H9 (cell line): ENCODE results near the gene PARP2. TPM values are rescaled to one million over a fixed set of nuclear protein-coding genes. Genes with fewer than 3 reads are reported as not detected.

ENCODE experiments used
- DNase-seq: peaks from one replicate; pipeline ENCODE4 v3.0.0-alpha.2; 2017
- H2AFZ ChIP-seq: one replicate; pipeline ENCODE4 v1.6.1; 2013; ENCODE audit warnings: mild to moderate bottlenecking, low read length, control low read depth, moderate library complexity
- H2AK5ac ChIP-seq: 2 replicates; pipeline ENCODE4 v1.6.1; 2013; ENCODE audit warnings: low read length, control low read depth, mixed read lengths; ENCODE audit not compliant: insufficient read length
- H2BK120ac ChIP-seq: one replicate; pipeline ENCODE4 v1.6.1; 2013; ENCODE audit warnings: low read depth, mild to moderate bottlenecking, low read length, control low read depth, inconsistent platforms; ENCODE audit not compliant: poor library complexity, severe bottlenecking
- H2BK12ac ChIP-seq: 2 replicates; pipeline ENCODE4 v1.6.1; 2013; ENCODE audit warnings: low read length, control low read depth, mixed read lengths, low read depth; ENCODE audit not compliant: insufficient read length
- H2BK15ac ChIP-seq: 2 replicates; pipeline ENCODE4 v1.6.1; 2013; ENCODE audit warnings: low read depth, low read length, control low read depth
- H2BK20ac ChIP-seq: one replicate; pipeline ENCODE4 v1.6.1; 2013; ENCODE audit warnings: low read depth, mild to moderate bottlenecking, low read length, control low read depth, inconsistent platforms; ENCODE audit not compliant: poor library complexity, severe bottlenecking
- H2BK5ac ChIP-seq: 2 replicates; pipeline ENCODE4 v1.6.1; 2013; ENCODE audit warnings: low read length, control low read depth, mixed read lengths; ENCODE audit not compliant: insufficient read length
- H3K14ac ChIP-seq: 2 replicates; pipeline ENCODE4 v1.6.1; 2013; ENCODE audit warnings: low read length, control low read depth; ENCODE audit not compliant: insufficient read depth
- H3K18ac ChIP-seq: 2 replicates; pipeline ENCODE4 v1.6.1; 2013; ENCODE audit warnings: low read depth, mild to moderate bottlenecking, mixed read lengths, low read length, control low read depth; ENCODE audit not compliant: insufficient read length
- H3K23ac ChIP-seq: 2 replicates; pipeline ENCODE4 v1.6.1; 2013; ENCODE audit warnings: low read length, control low read depth, mixed read lengths, low read depth; ENCODE audit not compliant: insufficient read length
- H3K23me2 ChIP-seq: 2 replicates; pipeline ENCODE4 v1.6.1; 2013; ENCODE audit warnings: low read depth, mild to moderate bottlenecking, mixed read lengths, low read length, control low read depth; ENCODE audit not compliant: insufficient read length, poor library complexity, severe bottlenecking
- H3K27ac ChIP-seq: 2 replicates; pipeline ENCODE4 v1.5.1; 2013; ENCODE audit warnings: low read length, control low read depth, mixed read lengths, low read depth; ENCODE audit not compliant: insufficient read length
- H3K27me3 ChIP-seq: 2 replicates; pipeline ENCODE4 v1.6.1; 2013; ENCODE audit warnings: low read length, control low read depth, inconsistent platforms; ENCODE audit not compliant: insufficient read depth
- H3K4ac ChIP-seq: 2 replicates; pipeline ENCODE4 v1.6.1; 2013; ENCODE audit warnings: low read depth, mild to moderate bottlenecking, control low read depth, inconsistent platforms, low read length, moderate library complexity
- H3K4me1 ChIP-seq: 2 replicates; pipeline ENCODE4 v1.6.1; 2013; ENCODE audit warnings: low read length, control low read depth, inconsistent platforms; ENCODE audit not compliant: insufficient read depth
- H3K4me2 ChIP-seq: 2 replicates; pipeline ENCODE4 v1.6.1; 2013; ENCODE audit warnings: low read length, control low read depth, mixed read lengths; ENCODE audit not compliant: insufficient read length, insufficient read depth
- H3K56ac ChIP-seq: 2 replicates; pipeline ENCODE4 v1.6.1; 2013; ENCODE audit warnings: low read depth, mild to moderate bottlenecking, mixed read lengths, low read length, control low read depth; ENCODE audit not compliant: insufficient read length
- H3K79me1 ChIP-seq: 2 replicates; pipeline ENCODE4 v1.6.1; 2013; ENCODE audit warnings: low read depth, mild to moderate bottlenecking, moderate library complexity, low read length, control low read depth, inconsistent platforms; ENCODE audit not compliant: insufficient read depth, poor library complexity, severe bottlenecking
- H3K79me2 ChIP-seq: 2 replicates; pipeline ENCODE4 v1.6.1; 2013; ENCODE audit warnings: low read length, control low read depth, inconsistent platforms; ENCODE audit not compliant: insufficient read depth
- H3K9ac ChIP-seq: 2 replicates; pipeline ENCODE4 v1.6.1; 2013; ENCODE audit warnings: low read length, control low read depth, mixed read lengths; ENCODE audit not compliant: insufficient read length; ENCODE audit errors: extremely low read depth
- H3K9me3 ChIP-seq: one replicate; pipeline ENCODE4 v1.6.1; 2013; ENCODE audit warnings: low read depth, low read length, inconsistent platforms; ENCODE audit not compliant: control insufficient read depth
- H3T11ph ChIP-seq: one replicate; pipeline ENCODE4 v1.6.1; 2013; ENCODE audit warnings: mild to moderate bottlenecking, low read length, control low read depth, inconsistent platforms
- H4K20me1 ChIP-seq: one replicate; pipeline ENCODE4 v1.6.1; 2013; ENCODE audit not compliant: control insufficient read depth, insufficient read length, insufficient read depth
- H4K5ac ChIP-seq: 2 replicates; pipeline ENCODE4 v1.6.1; 2013; ENCODE audit warnings: low read depth, mild to moderate bottlenecking, mixed read lengths, low read length, control low read depth; ENCODE audit not compliant: insufficient read length
- H4K8ac ChIP-seq: replicated peaks from 2 replicates; pipeline ENCODE4 v1.6.1; 2013; ENCODE audit warnings: low read length, control low read depth, mixed read lengths, low read depth; ENCODE audit not compliant: insufficient read length
- H4K91ac ChIP-seq: 2 replicates; pipeline ENCODE4 v1.6.1; 2013; ENCODE audit warnings: low read depth, mild to moderate bottlenecking, moderate library complexity, mixed read lengths, low read length, control low read depth; ENCODE audit not compliant: insufficient read length
- H3K27ac Mint-ChIP-seq, 3 experiments: 2 replicates in 2 of 3; 3 replicates in 1 of 3; pipeline ENCODE4 v1.8.0; 2020 to 2021; ENCODE audit warnings: mixed read lengths in 3 of 3, mild to moderate bottlenecking in 1 of 3, moderate library complexity in 1 of 3
- H3K27me3 Mint-ChIP-seq: 2 replicates; pipeline ENCODE4 v1.8.0; 2021; ENCODE audit warnings: low read depth, mild to moderate bottlenecking, moderate library complexity, mixed read lengths
- H3K36me3 Mint-ChIP-seq, 3 experiments: 2 replicates in 2 of 3; 3 replicates in 1 of 3; pipeline ENCODE4 v1.8.0; 2020 to 2021; ENCODE audit warnings: low read depth in 3 of 3, mixed read lengths in 3 of 3; ENCODE audit not compliant: insufficient read depth in 1 of 3
- H3K4me1 Mint-ChIP-seq, 2 experiments: 2 replicates each; pipeline ENCODE4 v1.8.0; 2020; ENCODE audit warnings: mixed read lengths in 2 of 2
- H3K4me3 Mint-ChIP-seq, 2 experiments: 2 replicates in 1 of 2; 3 replicates in 1 of 2; pipeline ENCODE4 v1.8.0; 2020 to 2021; ENCODE audit warnings: mild to moderate bottlenecking in 2 of 2, mixed read lengths in 2 of 2, moderate library complexity in 1 of 2
- H3K9me3 Mint-ChIP-seq, 2 experiments: 2 replicates in 1 of 2; 3 replicates in 1 of 2; pipeline ENCODE4 v1.8.0; 2020; ENCODE audit warnings: mild to moderate bottlenecking in 2 of 2, mixed read lengths in 2 of 2, moderate library complexity in 1 of 2
- CTCF ChIP-seq: fragments of 200-600 bp; sonication (generic); conservative IDR thresholded peaks from 3 replicates; pipeline ENCODE4 v1.8.0; 2021; ENCODE audit warnings: antibody characterized with exemption, mild to moderate bottlenecking
- total RNA-seq: library from RNA; stranded (reverse); gene quantifications from 2 replicates; pipeline ENCODE4 v1.2.1, GENCODE V29; 2021

PARP2 gene
- total RNA-seq, 1 experiment from 2014 or later = 25.4 TPM

- no peak; the same call in 2 of the 3 replicates for TF ChIP-seq CTCF
- Histone ChIP-seq H3K56ac (no peak overlapping the region), H3K9ac (no peak overlapping the region), H2BK20ac (no peak overlapping the region), H4K20me1 (no peaks in the 10 kb centered on the region), H3K4me1 (no peaks in the 10 kb centered on the region), H3K14ac (no peak overlapping the region), H2AK5ac (no peak overlapping the region), H4K91ac (no peak overlapping the region), H3K27me3 (no peaks in the 10 kb centered on the region), H2BK5ac (no peak overlapping the region), H3K79me2 (no peaks in the 10 kb centered on the region), H2BK12ac (no peak overlapping the region), H2BK15ac (no peak overlapping the region), H2BK120ac (no peak overlapping the region), H3K79me1 (no peaks in the 10 kb centered on the region), H3K9me3 (no peaks in the 10 kb centered on the region), H3T11ph (no peak overlapping the region), H3K4ac (no peak overlapping the region), H4K5ac (no peak overlapping the region), H4K8ac (no peak overlapping the region), H3K23ac (no peak overlapping the region), H3K27ac (no peak overlapping the region), H3K18ac (no peak overlapping the region), H3K4me2 (no peak overlapping the region), H2AFZ (no peak overlapping the region), H3K23me2 (no peaks in the 10 kb centered on the region)
- Mint-ChIP-seq H3K27me3 (no peaks in the 10 kb centered on the region), H3K27ac (no peak overlapping the region), H3K9me3 (no peaks in the 10 kb centered on the region), H3K36me3 (peaks cover 53 to 88% (median 82%) of the 10 kb centered on the region in 3 experiments), H3K4me3 (no peak overlapping the region), H3K4me1 (no peaks in the 10 kb centered on the region)
- no peak for DNase-seq
Observed at GRCh38 chr14:20350860-20351259, 7.4 kb downstream of the PARP2 start.
